GM20000 (cell line): Measurements from ENCODE around the gene FMN2.

ENCODE experiments used
- DNase-seq: peaks from one replicate; pipeline ENCODE4 v3.0.0; 2012; ENCODE audit warnings: low spot score
- CTCF ChIP-seq: IDR thresholded peaks from 2 replicates; pipeline ENCODE4 v1.5.1; 2012; ENCODE audit warnings: mild to moderate bottlenecking, control low read depth; ENCODE audit errors: extremely low read depth, missing control alignments

The FMN2 gene

GRCh38 chr1:240278082-240278481 is 186.4 kb downstream of the FMN2 start:
- no peak for DNase-seq
- TF ChIP-seq CTCF: no peak

GRCh38 chr1:240280560-240281322 is 189.1 kb downstream of the FMN2 start:
- no peak for TF ChIP-seq CTCF
- no peak for DNase-seq

GRCh38 chr1:240282061-240282830 is 190.6 kb downstream of the FMN2 start:
- no peak for DNase-seq
- no peak for TF ChIP-seq CTCF

GRCh38 chr1:240284656-240285414 is 193.2 kb downstream of the FMN2 start:
- DNase-seq: no peak

GRCh38 chr1:240285540-240285939 is 193.9 kb downstream of the FMN2 start:
- no peak for TF ChIP-seq CTCF
- DNase-seq: no peak

More at GRCh38 chr1:240284656-240285414, 193.2 kb downstream of the FMN2 start:
- TF ChIP-seq CTCF: no peak

GRCh38 chr1:240287722-240288121 is 196.0 kb downstream of the FMN2 start:
- DNase-seq: no peak

More at GRCh38 chr1:240287722-240288121, 196.0 kb downstream of the FMN2 start:
- TF ChIP-seq CTCF: no peak
